Ascending aorta (tissue), 2 donors: Measurements from ENCODE around the gene TF. TPM values are rescaled to one million over a fixed set of nuclear protein-coding genes. Genes with fewer than 3 reads are reported as not detected.

Experiments
- DNase-seq, 2 donors: peaks; one replicate each; pipeline ENCODE4 v3.0.0-alpha.2; 2019; ENCODE audit warnings: low spot score in 2 of 2
- H3K27ac ChIP-seq, 2 donors: fragments of 200-600 bp; sonication (generic); one replicate each; pipeline ENCODE4 v1.5.1; 2016 to 2017; ENCODE audit warnings: mild to moderate bottlenecking in 1 of 2
- H3K27me3 ChIP-seq: fragments of 200-600 bp; sonication (generic); one replicate; pipeline ENCODE4 v1.5.1; 2017
- H3K36me3 ChIP-seq, 2 donors: fragments of 200-600 bp; sonication (generic); one replicate each; pipeline ENCODE4 v1.5.1; 2016
- H3K4me1 ChIP-seq, 2 donors: fragments of 200-600 bp; sonication (generic); one replicate each; pipeline ENCODE4 v1.5.1; 2016 to 2017; ENCODE audit warnings: mild to moderate bottlenecking in 1 of 2
- H3K4me3 ChIP-seq, 2 donors: fragments of 200-600 bp; sonication (generic); one replicate each; pipeline ENCODE4 v1.5.1; 2016 to 2017; ENCODE audit warnings: mild to moderate bottlenecking in 1 of 2
- H3K9me3 ChIP-seq, 2 donors: fragments of 200-600 bp; sonication (generic); one replicate each; pipeline ENCODE4 v1.5.1; 2016
- intact Hi-C: fragments of 100-400 bp; cut with DNase I; formaldehyde crosslinking; loops from one replicate; pipeline ENCODE4 v1.15.1; 2023
- total RNA-seq: library from RNA; depleted of rRNA; stranded (reverse); fragments of >200 nt; gene quantifications from one replicate; pipeline ENCODE4 v1.1.0, GENCODE V29; 2016
- TF ChIP-seq, protein P1 (sequence below), 3 experiments: fragments of 200-600 bp in 2 of 3; fragments of 450-650 bp in 1 of 3; sonication (generic) in 2 of 3; IDR thresholded peaks; one replicate each; pipeline ENCODE4 v1.5.1; 2016 to 2019; ENCODE audit warnings: antibody characterized with exemption in 3 of 3, mild to moderate bottlenecking in 1 of 3, moderate library complexity in 1 of 3

Gene TF
- total RNA-seq, 1 donor from 2014 or later, result 62.8 TPM

DNA sequence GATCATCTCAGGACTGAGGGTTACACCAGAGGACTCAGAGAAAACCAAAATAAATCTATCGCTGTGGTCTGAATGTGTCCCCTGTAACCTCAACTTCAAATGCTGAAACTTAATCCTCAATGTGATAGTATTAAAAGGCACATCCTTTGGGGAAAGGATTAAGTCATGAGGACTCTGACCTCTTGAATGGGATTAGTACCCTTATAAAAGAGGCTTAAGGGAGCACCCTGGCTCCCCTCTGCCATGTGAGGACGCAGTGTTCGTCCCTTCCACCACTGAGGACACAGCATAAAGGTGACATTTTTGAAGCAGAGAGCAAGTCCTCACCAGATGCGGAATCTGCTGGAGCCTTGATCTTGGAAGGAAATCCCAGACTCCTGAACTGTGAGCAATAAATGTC lies 98.9 kb downstream of the TF start:
- TF ChIP-seq, protein P1, sequence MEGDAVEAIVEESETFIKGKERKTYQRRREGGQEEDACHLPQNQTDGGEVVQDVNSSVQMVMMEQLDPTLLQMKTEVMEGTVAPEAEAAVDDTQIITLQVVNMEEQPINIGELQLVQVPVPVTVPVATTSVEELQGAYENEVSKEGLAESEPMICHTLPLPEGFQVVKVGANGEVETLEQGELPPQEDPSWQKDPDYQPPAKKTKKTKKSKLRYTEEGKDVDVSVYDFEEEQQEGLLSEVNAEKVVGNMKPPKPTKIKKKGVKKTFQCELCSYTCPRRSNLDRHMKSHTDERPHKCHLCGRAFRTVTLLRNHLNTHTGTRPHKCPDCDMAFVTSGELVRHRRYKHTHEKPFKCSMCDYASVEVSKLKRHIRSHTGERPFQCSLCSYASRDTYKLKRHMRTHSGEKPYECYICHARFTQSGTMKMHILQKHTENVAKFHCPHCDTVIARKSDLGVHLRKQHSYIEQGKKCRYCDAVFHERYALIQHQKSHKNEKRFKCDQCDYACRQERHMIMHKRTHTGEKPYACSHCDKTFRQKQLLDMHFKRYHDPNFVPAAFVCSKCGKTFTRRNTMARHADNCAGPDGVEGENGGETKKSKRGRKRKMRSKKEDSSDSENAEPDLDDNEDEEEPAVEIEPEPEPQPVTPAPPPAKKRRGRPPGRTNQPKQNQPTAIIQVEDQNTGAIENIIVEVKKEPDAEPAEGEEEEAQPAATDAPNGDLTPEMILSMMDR (IDR thresholded peaks at IDR 0.05), result no peak
- peaks cover 0 to 4% of the 10 kb centered on the region in 2 donors for H3K36me3 ChIP-seq
- no peaks in the 10 kb centered on the region for H3K4me1 ChIP-seq
- H3K4me3 ChIP-seq, result no peak overlapping the region
- H3K9me3 ChIP-seq, result no peaks in the 10 kb centered on the region
- no peak for DNase-seq
- H3K27ac ChIP-seq, result no peak overlapping the region
- intact Hi-C loops, result no loop called here
- no peaks in the 10 kb centered on the region for H3K27me3 ChIP-seq

Other genes with a start within 250 kb of the TF start
- gene CDV3, start 172.7 kb upstream of the TF start, total RNA-seq, result 24.6 TPM
- 10.6 TPM for gene TOPBP1, start 84.5 kb upstream of the TF start, total RNA-seq
- 16.1 TPM for gene SRPRB, start 59.4 kb downstream of the TF start, total RNA-seq
- gene RAB6B, start 149.5 kb downstream of the TF start, total RNA-seq, result 0.75 TPM